Stimulated activated CD8-positive, alpha-beta memory T cell treated with anti-CD3 and anti-CD28 coated beads, Interleukin-4, amount 100 ng/mL, for 48 hours (primary cell): ENCODE results near the gene GPS2.

ENCODE experiments used
- DNase-seq: peaks from one replicate; pipeline ENCODE4 v3.0.0-alpha.2; 2020

The GPS2 gene

GRCh38 chr17:7292194-7292593, 23.0 kb downstream of the GPS2 start:
- no peak for DNase-seq

DNA sequence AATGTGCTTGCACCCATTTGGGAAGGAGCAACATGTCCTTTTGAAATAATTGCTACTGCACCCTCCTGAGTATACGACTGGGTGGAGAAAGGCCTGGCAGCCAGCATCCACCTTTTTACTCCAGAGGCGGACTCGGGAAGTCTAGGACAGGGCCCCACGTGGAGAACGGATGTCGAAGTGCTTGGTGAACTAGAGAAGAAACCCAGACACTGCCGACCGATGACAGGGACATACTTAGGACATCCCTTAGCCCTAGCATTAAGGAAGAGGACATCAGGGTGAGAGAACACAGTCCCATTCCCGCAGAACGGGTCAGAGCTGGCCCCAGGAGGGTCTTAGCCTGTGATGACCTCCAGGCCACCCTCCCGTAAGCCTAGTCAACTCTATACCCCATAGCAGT, 24.5 kb downstream of the GPS2 start:
- DNase-seq = no peak

- no peak for DNase-seq
Observed at GRCh38 chr17:7290166-7290565, 25.0 kb downstream of the GPS2 start.

DNA sequence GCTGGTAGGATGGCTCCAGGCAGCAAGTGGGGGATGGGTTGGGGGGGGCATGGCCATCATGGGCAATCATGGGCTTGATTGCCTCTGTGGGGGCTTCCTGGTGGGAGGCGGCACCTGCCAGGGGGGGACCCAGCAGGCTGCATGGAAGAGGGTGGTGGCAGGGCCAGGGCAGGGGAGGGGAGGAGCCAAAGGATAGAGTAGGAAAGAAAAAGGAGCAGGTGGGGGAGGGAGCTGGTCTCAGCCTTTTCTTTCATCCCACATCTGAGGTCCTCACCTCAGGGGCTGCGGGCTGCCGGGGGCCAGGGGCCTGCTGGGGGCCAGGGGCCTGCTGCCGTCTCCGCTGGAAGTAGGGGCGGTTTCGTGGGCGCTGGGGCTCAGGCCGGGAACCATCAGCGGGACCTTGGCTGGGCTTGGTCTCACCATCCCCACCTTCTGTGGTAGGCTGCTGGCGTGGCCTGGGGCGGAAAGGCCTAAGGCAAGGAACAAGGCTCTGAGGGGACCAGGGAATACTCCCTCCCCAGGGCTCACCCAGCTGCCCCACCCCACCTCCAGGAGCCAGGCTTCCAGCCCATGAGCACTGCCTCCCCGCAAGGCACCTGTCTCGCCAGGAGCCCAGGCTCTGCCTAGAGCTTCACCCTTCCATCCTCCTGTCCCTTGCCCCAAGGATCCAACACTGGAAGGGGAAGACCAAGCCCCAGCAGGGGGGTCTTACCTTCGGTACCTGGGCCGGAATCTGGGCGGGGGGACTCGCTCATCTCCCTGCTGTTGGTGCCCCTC, 25.7 kb downstream of the GPS2 start:
- DNase-seq = no peak

DNA sequence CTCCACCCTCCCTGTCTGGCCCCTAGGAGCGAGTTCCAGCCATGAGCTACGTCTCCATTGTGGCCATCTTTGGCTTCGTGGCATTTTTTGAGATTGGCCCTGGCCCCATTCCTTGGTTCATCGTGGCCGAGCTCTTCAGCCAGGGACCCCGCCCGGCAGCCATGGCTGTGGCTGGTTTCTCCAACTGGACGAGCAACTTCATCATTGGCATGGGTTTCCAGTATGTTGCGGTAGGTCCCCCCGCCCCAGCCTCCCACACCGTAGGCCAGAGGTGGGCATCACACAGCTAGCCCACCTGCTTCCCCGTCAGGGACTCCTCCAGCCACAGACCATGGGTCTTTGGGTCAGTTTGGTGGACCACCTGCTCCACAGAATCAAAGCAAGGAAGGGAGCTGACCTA, 29.5 kb downstream of the GPS2 start:
- DNase-seq = no peak

- DNase-seq = no peak
Observed at GRCh38 chr17:7284911-7285310, 30.2 kb downstream of the GPS2 start.

DNA sequence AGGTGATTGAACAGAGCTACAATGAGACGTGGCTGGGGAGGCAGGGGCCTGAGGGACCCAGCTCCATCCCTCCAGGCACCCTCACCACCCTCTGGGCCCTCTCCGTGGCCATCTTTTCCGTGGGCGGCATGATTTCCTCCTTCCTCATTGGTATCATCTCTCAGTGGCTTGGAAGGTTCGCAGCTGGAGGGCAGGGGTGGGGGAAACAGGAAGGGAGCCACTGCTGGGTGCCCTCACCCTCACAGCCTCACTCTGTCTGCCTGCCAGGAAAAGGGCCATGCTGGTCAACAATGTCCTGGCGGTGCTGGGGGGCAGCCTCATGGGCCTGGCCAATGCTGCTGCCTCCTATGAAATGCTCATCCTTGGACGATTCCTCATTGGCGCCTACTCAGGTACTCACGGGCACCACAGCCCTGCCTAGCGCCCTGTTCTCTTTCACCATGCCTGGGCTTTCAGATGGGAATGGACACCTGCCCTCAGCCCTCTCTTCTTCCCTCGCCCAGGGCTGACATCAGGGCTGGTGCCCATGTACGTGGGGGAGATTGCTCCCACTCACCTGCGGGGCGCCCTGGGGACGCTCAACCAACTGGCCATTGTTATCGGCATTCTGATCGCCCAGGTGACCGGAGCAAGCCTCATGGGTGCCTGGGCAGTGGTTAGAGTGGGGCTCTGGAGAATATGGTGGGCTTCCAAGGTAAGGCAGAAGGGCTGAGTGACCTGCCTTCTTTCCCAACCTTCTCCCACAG, 31.5 kb downstream of the GPS2 start:
- no peak for DNase-seq

GRCh38 chr17:7282752-7283321, 32.3 kb downstream of the GPS2 start:
- no peak for DNase-seq

GRCh38 chr17:7281953-7282751, 33.0 kb downstream of the GPS2 start:
- DNase-seq = no peak

DNA sequence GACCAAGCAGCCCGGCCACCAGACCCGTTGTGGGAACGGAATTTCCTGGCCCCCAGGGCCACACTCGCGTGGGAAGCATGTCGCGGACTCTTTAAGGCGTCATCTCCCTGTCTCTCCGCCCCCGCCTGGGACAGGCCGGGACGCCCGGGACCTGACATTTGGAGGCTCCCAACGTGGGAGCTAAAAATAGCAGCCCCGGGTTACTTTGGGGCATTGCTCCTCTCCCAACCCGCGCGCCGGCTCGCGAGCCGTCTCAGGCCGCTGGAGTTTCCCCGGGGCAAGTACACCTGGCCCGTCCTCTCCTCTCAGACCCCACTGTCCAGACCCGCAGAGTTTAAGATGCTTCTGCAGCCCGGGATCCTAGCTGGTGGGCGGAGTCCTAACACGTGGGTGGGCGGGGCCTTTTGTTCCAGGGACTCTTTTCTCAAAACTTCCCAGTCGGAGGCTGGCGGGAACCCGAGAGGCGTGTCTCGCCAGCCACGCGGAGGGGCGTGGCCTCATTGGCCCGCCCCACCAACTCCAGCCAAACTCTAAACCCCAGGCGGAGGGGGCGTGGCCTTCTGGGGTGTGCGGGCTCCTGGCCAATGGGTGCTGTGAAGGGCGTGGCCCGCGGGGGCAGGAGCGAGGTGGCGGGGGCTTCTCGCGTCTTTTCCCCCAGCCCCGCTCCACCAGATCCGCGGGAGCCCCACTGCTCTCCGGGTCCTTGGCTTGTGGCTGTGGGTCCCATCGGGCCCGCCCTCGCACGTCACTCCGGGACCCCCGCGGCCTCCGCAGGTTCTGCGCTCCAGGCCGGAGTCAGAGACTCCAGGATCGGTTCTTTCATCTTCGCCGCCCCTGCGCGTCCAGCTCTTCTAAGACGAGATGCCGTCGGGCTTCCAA, 33.8 kb downstream of the GPS2 start, which contains the start of gene SLC2A4:
Gene SLC2A4 (plus strand): TSS at position 645 of the 879 bp plus-strand sequence. CDS start 217 bp downstream, at position 862.
- DNase-seq = peak; percentile 94

DNA sequence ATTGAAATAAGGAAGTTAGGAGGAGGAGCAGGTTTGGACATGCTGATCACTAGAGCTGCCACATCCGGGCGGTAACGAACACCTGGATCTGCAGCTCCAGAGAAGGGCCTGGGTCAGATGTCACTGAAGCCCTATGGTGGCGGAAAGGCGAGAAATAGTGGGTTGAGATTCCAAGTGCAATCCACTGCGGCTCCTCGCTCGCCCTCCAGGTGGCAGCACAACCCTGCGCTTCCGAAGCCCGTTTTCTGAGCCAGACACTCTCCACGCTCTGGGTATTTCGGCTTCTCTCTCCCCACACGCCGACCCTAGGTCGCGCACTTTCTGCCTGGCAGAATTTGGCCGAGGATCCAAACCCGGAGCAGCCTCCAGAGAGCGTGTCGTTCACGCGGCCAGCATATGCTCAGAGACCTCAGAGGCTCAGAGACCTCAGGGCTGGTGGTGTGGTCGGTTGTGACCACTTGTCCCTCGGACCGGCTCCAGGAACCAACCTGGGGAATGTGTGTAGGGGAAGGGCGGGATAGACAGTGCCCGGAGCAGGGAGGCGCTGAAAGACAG, 34.6 kb downstream of the GPS2 start:
- DNase-seq = peak; percentile 91

DNA sequence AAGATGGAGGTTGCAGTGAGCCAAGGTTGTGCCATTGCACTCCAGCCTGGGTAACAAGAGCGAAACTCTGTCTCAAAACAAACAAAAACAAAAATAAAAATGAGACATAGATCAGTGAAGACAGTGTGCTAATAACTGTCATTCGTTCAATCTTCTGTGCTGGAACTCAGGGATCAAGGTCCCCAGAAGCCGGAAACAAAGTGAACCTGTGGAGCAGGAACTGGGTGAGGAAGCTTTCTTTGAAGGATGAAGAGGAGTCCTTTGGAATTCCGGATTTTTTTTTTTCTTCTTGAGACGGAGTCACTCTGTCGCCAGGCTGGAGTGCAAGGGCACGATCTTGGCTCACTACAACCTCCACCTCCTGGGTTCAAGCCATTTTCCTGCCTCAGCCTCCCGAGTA, 35.7 kb downstream of the GPS2 start:
- no peak for DNase-seq

- no peak for DNase-seq
Observed at GRCh38 chr17:7266784-7267183, 48.4 kb downstream of the GPS2 start.

- no peak for DNase-seq
Observed at GRCh38 chr17:7263801-7264078, 51.4 kb downstream of the GPS2 start.

DNA sequence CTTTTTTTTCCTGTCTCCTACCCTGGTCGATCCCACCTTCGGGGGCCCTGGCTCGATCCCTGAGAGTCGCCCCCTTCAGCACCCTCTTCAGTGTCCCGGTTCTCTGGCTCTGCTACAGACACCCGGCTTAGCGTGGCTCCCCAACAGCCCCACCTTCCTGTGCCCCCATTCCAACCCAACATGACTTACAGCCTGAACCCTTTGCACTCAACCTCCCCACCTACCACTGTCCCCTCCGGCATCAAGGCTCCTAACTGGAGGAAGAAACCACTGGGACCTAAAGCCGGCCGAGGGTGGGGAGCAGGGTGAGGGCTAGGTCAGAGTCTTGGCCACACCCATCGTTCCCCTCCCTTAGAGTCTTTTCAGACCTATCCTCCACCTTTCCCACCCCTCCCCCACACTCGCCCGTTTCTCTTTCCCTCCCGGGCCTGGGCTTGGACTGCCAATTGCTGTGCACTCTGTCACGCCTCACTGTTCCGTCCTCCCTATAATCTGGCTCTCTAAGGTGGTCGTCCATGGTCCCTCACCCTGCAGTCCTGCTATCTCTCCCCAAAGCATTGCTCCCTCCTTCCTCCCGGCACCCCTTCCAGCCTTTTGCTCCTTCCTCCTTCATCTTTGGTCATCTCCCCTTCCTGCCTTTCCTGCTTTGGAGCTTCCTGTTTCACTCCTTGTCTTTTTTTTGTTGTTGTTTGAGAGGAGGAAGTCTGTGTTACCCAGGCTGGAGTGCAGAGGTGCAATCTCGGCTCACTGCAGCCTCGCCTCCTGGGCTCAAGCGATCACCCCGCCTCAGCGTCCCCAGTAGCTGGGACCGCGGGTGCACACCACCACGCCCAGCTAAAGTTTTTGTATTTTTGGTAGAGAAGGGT, 52.0 kb downstream of the GPS2 start:
- peak; percentile 47 for DNase-seq
